ENCODE data around the gene KCNS3. TPM values are rescaled to one million over a fixed set of nuclear protein-coding genes. Genes with fewer than 3 reads are reported as not detected.

KCNS3 gene
- total RNA-seq, 6 experiments from 2014 or later: 0.83 to 2.1 (median 1.3) TPM

GRCh38 chr2:17940091-17940630, 61.7 kb downstream of the KCNS3 start:
- H3K4me3 Mint-ChIP-seq: no peak overlapping the region
- no peaks in the 10 kb centered on the region; the same call in 1 of the 2 replicates for H3K27me3 Mint-ChIP-seq (ENCODE audit: insufficient read depth)
- H3K36me3 Mint-ChIP-seq (ENCODE audit: low read depth): no peaks in the 10 kb centered on the region
- DNase-seq: no peak
- H3K27ac Mint-ChIP-seq: no peak overlapping the region
- no peaks in the 10 kb centered on the region for H3K9me3 Mint-ChIP-seq
- TF ChIP-seq CTCF (IDR thresholded peaks at IDR 0.05): no peak
- H3K4me1 Mint-ChIP-seq (ENCODE audit: low read depth): peaks cover 4% of the 10 kb centered on the region

GRCh38 chr2:17943444-17943843, 65.0 kb downstream of the KCNS3 start:
- no peak for TF ChIP-seq CTCF (IDR thresholded peaks at IDR 0.05)
- H3K4me1 Mint-ChIP-seq (ENCODE audit: low read depth): no peaks in the 10 kb centered on the region

GRCh38 chr2:17947113-17947512, 68.6 kb downstream of the KCNS3 start:
- H3K36me3 Mint-ChIP-seq (ENCODE audit: low read depth): no peaks in the 10 kb centered on the region
- H3K27me3 Mint-ChIP-seq (ENCODE audit: insufficient read depth): peaks cover 5% of the 10 kb centered on the region
- no peak for DNase-seq
- no peaks in the 10 kb centered on the region for H3K9me3 Mint-ChIP-seq
- no peak overlapping the region for H3K4me3 Mint-ChIP-seq
- H3K4me1 Mint-ChIP-seq (ENCODE audit: low read depth): no peaks in the 10 kb centered on the region
- no peak for TF ChIP-seq CTCF (IDR thresholded peaks at IDR 0.05)
- no peak overlapping the region for H3K27ac Mint-ChIP-seq

More at GRCh38 chr2:17943444-17943843, 65.0 kb downstream of the KCNS3 start:
- Mint-ChIP-seq H3K27me3 (ENCODE audit: insufficient read depth) (peaks cover 5% of the 10 kb centered on the region), H3K27ac (no peak overlapping the region), H3K36me3 (ENCODE audit: low read depth) (no peaks in the 10 kb centered on the region), H3K9me3 (no peaks in the 10 kb centered on the region), H3K4me3 (no peak overlapping the region)
- DNase-seq: no peak

GRCh38 chr2:17950006-17950405, 71.5 kb downstream of the KCNS3 start:
- Mint-ChIP-seq H3K4me3 (no peak overlapping the region), H3K36me3 (ENCODE audit: low read depth) (no peaks in the 10 kb centered on the region), H3K4me1 (ENCODE audit: low read depth) (no peaks in the 10 kb centered on the region), H3K9me3 (no peaks in the 10 kb centered on the region), H3K27me3 (ENCODE audit: insufficient read depth) (peaks cover 5% of the 10 kb centered on the region), H3K27ac (no peak overlapping the region)
- DNase-seq: no peak
- TF ChIP-seq CTCF (IDR thresholded peaks at IDR 0.05): no peak

- H3K4me3 Mint-ChIP-seq: no peak overlapping the region
- DNase-seq: no peak
These were observed 73.1 kb downstream of the KCNS3 start for GRCh38 chr2:17951563-17951962.

More at GRCh38 chr2:17951563-17951962, 73.1 kb downstream of the KCNS3 start:
- TF ChIP-seq CTCF (IDR thresholded peaks at IDR 0.05): no peak
- Mint-ChIP-seq H3K9me3 (no peaks in the 10 kb centered on the region), H3K27me3 (ENCODE audit: insufficient read depth) (peaks cover 4% of the 10 kb centered on the region), H3K4me1 (ENCODE audit: low read depth) (no peaks in the 10 kb centered on the region), H3K36me3 (ENCODE audit: low read depth) (no peaks in the 10 kb centered on the region), H3K27ac (no peak overlapping the region)
